ENCODE measurements around the gene EDARADD. TPM values are rescaled to one million over a fixed set of nuclear protein-coding genes. Genes with fewer than 3 reads are reported as not detected.

EDARADD gene
- total RNA-seq, 1 donor from 2014 or later = 1.4 TPM

DNA sequence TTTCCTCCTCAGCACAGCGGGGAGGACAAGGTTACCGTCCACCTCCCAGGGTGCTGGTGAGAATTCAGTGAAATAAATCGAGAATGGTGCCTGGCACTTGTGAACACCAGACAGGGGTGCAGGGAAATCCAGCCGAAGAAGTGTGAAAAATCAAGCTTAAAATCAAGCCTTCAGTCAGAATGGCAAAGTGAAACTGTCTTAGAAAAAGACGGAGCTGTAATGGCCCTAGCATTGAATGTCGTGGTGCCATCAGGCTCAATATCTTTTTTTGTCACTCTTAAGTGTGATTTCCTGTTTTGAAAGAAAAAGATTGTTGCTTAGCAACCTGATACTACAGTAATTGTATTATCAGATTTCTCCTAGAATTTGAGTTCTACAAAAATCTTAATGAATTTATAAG, 22.1 kb downstream of the EDARADD start:
- Mint-ChIP-seq H3K27me3 (ENCODE audit: insufficient read depth, low read depth) (peaks cover 4% of the 10 kb centered on the region), H3K27ac (no peak overlapping the region), H3K36me3 (no peaks in the 10 kb centered on the region), H3K4me1 (no peaks in the 10 kb centered on the region), H3K9me3 (no peaks in the 10 kb centered on the region), H3K4me3 (no peak overlapping the region)
- H4K20me1 ChIP-seq (ENCODE audit: low read depth) = no peaks in the 10 kb centered on the region
- DNase-seq (ENCODE audit: low spot score) = no peak
- no peak for TF ChIP-seq EZH2phosphoT487 (IDR thresholded peaks at IDR 0.05)
- TF ChIP-seq CTCF (IDR thresholded peaks at IDR 0.05) = no peak
- TF ChIP-seq EZH2 (IDR thresholded peaks at IDR 0.05) = no peak
- H3K9ac ChIP-seq = no peak overlapping the region
- no peaks in the 10 kb centered on the region for H3K79me2 ChIP-seq (ENCODE audit: low read depth)
- H3K27ac ChIP-seq = no peak overlapping the region
- no peaks in the 10 kb centered on the region for H3F3A ChIP-seq (ENCODE audit: low read depth)
- H3K4me3 ChIP-seq = no peak overlapping the region
- no peaks in the 10 kb centered on the region for H3K27me3 ChIP-seq
- no peak overlapping the region for H2AFZ ChIP-seq (replicated peaks)
- no peaks in the 10 kb centered on the region for H3K4me1 ChIP-seq
- H3K4me2 ChIP-seq = no peak overlapping the region
- no peaks in the 10 kb centered on the region for H3K9me3 ChIP-seq (ENCODE audit: low read depth)
- H3K36me3 ChIP-seq = no peaks in the 10 kb centered on the region

DNA sequence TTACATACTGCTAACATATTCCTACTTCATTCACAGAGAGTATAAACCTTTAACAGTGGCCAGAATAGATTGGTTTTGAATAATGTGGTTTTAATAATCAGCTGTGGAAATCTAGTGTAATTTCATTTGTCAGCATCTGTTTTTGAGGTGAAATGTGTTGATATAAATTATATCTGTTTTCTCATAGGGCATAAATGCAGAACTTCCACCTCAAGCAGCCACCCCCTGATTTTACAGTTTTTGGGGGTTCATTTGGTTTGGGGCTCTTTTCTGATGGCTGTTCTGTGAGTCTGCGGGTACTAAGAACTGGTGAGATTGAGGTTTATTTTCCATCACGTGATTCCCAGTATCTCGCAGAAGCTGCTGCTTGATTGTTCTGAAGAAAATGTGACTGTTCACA, 23.2 kb downstream of the EDARADD start:
- Histone ChIP-seq H3F3A (ENCODE audit: low read depth) (no peaks in the 10 kb centered on the region), H3K4me2 (no peak overlapping the region), H3K9ac (no peak overlapping the region), H3K9me3 (ENCODE audit: low read depth) (no peaks in the 10 kb centered on the region), H3K27me3 (no peaks in the 10 kb centered on the region), H3K36me3 (no peaks in the 10 kb centered on the region), H3K4me3 (no peak overlapping the region), H4K20me1 (ENCODE audit: low read depth) (no peaks in the 10 kb centered on the region), H3K27ac (no peak overlapping the region), H2AFZ (replicated peaks) (no peak overlapping the region), H3K4me1 (no peaks in the 10 kb centered on the region), H3K79me2 (ENCODE audit: low read depth) (no peaks in the 10 kb centered on the region)
- Mint-ChIP-seq H3K4me3 (no peak overlapping the region), H3K27ac (no peak overlapping the region), H3K36me3 (no peaks in the 10 kb centered on the region), H3K9me3 (no peaks in the 10 kb centered on the region), H3K27me3 (ENCODE audit: insufficient read depth, low read depth) (peaks cover 6% of the 10 kb centered on the region), H3K4me1 (no peaks in the 10 kb centered on the region)
- TF ChIP-seq EZH2phosphoT487 (IDR thresholded peaks at IDR 0.05) (no peak), EZH2 (IDR thresholded peaks at IDR 0.05) (no peak), CTCF (IDR thresholded peaks at IDR 0.05) (no peak)
- no peak for DNase-seq (ENCODE audit: low spot score)

- Histone ChIP-seq H3K27ac (no peak overlapping the region), H3K79me2 (ENCODE audit: low read depth) (no peaks in the 10 kb centered on the region), H3K4me3 (no peak overlapping the region), H3K9ac (no peak overlapping the region), H3K27me3 (no peaks in the 10 kb centered on the region), H3F3A (ENCODE audit: low read depth) (no peaks in the 10 kb centered on the region), H3K4me1 (no peaks in the 10 kb centered on the region), H3K36me3 (no peaks in the 10 kb centered on the region), H3K4me2 (no peak overlapping the region), H3K9me3 (ENCODE audit: low read depth) (no peaks in the 10 kb centered on the region), H2AFZ (replicated peaks) (no peak overlapping the region), H4K20me1 (ENCODE audit: low read depth) (no peaks in the 10 kb centered on the region)
- Mint-ChIP-seq H3K4me1 (no peaks in the 10 kb centered on the region), H3K9me3 (no peaks in the 10 kb centered on the region), H3K4me3 (no peak overlapping the region), H3K36me3 (no peaks in the 10 kb centered on the region), H3K27ac (no peak overlapping the region), H3K27me3 (ENCODE audit: insufficient read depth, low read depth) (peaks cover 8% of the 10 kb centered on the region)
- TF ChIP-seq EZH2phosphoT487 (IDR thresholded peaks at IDR 0.05) = no peak
- TF ChIP-seq EZH2 (IDR thresholded peaks at IDR 0.05) = no peak
- no peak for TF ChIP-seq CTCF (IDR thresholded peaks at IDR 0.05)
- DNase-seq (ENCODE audit: low spot score) = no peak
Observed at GRCh38 chr1:236419502-236419901, 25.4 kb downstream of the EDARADD start.

All from neural progenitor cell (in vitro differentiated cells).